WTC11 (cell line): ENCODE data around the gene BAG3.

Experiments used
- ATF2 ChIP-seq: sonication (generic); formaldehyde crosslinking; IDR thresholded peaks from 2 replicates; pipeline ENCODE4 v1.8.1; 2022; ENCODE audit warnings: low read depth, missing genetic modification reagents, borderline replicate concordance
- GABPB1 ChIP-seq: sonication (generic); formaldehyde crosslinking; IDR thresholded peaks from 2 replicates; pipeline ENCODE4 v1.8.1; 2023; ENCODE audit warnings: mild to moderate bottlenecking, missing genetic modification reagents
- JUN ChIP-seq: sonication (generic); formaldehyde crosslinking; IDR thresholded peaks from 2 replicates; pipeline ENCODE4 v1.8.0; 2023; ENCODE audit warnings: mild to moderate bottlenecking, missing genetic modification reagents
- PREB ChIP-seq: sonication (generic); formaldehyde crosslinking; IDR thresholded peaks from 2 replicates; pipeline ENCODE4 v1.8.1; 2022; ENCODE audit warnings: mild to moderate bottlenecking, missing genetic modification reagents, moderate library complexity, borderline replicate concordance
- SMAD3 ChIP-seq: sonication (generic); formaldehyde crosslinking; IDR thresholded peaks from 2 replicates; pipeline ENCODE4 v1.8.0; 2022; ENCODE audit warnings: missing genetic modification reagents, mild to moderate bottlenecking, borderline replicate concordance
- SP1 ChIP-seq: sonication (generic); formaldehyde crosslinking; conservative IDR thresholded peaks from 2 replicates; pipeline ENCODE4 v1.8.1; 2022; ENCODE audit warnings: missing genetic modification reagents
- TEAD4 ChIP-seq: sonication (generic); formaldehyde crosslinking; IDR thresholded peaks from 2 replicates; pipeline ENCODE4 v1.8.0; 2022; ENCODE audit warnings: mild to moderate bottlenecking, missing genetic modification reagents
- TF ChIP-seq, protein P1 (sequence below): fragments of 200-600 bp; IDR thresholded peaks from 2 replicates; pipeline ENCODE4 v1.8.0; 2022; ENCODE audit warnings: antibody characterized with exemption
- TF ChIP-seq, protein P2 (sequence below): sonication (generic); formaldehyde crosslinking; IDR thresholded peaks from 2 replicates; pipeline ENCODE4 v1.8.1; 2023; ENCODE audit warnings: mild to moderate bottlenecking, missing genetic modification reagents, moderate library complexity
- TF ChIP-seq, protein P3 (sequence below): fragments of 250-450 bp; sonication (Bioruptor Pico); IDR thresholded peaks from 2 replicates; pipeline ENCODE4 v1.8.0; 2021; ENCODE audit warnings: mild to moderate bottlenecking
- TF ChIP-seq, protein P4 (sequence below): sonication (generic); formaldehyde crosslinking; IDR thresholded peaks from 2 replicates; pipeline ENCODE4 v1.8.0; 2022; ENCODE audit warnings: mild to moderate bottlenecking, missing genetic modification reagents

DNA sequence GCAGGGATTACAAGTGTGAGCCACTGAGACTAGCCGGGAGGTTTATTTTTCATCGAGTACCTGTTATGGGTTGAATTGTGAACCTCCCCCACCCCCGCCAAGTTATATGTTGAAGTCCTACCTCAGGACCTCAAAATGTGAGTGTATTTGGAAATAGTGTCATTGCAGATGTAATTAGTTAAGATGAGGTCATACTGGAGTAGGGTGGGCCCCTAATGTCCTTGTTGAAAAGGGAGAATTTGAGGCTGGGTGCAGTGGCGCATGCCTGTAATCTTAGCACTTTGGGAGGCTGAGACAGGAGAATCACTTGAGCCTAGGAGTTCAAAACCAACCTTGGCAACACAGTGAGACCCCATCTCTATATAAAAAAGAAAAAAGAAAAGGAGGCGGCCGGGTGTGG lies 10.8 kb upstream of the BAG3 start:
- TF ChIP-seq, protein P1, sequence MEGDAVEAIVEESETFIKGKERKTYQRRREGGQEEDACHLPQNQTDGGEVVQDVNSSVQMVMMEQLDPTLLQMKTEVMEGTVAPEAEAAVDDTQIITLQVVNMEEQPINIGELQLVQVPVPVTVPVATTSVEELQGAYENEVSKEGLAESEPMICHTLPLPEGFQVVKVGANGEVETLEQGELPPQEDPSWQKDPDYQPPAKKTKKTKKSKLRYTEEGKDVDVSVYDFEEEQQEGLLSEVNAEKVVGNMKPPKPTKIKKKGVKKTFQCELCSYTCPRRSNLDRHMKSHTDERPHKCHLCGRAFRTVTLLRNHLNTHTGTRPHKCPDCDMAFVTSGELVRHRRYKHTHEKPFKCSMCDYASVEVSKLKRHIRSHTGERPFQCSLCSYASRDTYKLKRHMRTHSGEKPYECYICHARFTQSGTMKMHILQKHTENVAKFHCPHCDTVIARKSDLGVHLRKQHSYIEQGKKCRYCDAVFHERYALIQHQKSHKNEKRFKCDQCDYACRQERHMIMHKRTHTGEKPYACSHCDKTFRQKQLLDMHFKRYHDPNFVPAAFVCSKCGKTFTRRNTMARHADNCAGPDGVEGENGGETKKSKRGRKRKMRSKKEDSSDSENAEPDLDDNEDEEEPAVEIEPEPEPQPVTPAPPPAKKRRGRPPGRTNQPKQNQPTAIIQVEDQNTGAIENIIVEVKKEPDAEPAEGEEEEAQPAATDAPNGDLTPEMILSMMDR: no peak
- TF ChIP-seq, protein P2, sequence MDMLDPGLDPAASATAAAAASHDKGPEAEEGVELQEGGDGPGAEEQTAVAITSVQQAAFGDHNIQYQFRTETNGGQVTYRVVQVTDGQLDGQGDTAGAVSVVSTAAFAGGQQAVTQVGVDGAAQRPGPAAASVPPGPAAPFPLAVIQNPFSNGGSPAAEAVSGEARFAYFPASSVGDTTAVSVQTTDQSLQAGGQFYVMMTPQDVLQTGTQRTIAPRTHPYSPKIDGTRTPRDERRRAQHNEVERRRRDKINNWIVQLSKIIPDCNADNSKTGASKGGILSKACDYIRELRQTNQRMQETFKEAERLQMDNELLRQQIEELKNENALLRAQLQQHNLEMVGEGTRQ (CRISPR knock-in tag): no peak
- TF ChIP-seq SP1 (CRISPR knock-in tag): no peak
- no peak for TF ChIP-seq GABPB1 (CRISPR knock-in tag)
- TF ChIP-seq JUN (CRISPR knock-in tag): no peak
- no peak for TF ChIP-seq ATF2 (CRISPR knock-in tag)
- TF ChIP-seq PREB (CRISPR knock-in tag): no peak
- TF ChIP-seq, protein P3, sequence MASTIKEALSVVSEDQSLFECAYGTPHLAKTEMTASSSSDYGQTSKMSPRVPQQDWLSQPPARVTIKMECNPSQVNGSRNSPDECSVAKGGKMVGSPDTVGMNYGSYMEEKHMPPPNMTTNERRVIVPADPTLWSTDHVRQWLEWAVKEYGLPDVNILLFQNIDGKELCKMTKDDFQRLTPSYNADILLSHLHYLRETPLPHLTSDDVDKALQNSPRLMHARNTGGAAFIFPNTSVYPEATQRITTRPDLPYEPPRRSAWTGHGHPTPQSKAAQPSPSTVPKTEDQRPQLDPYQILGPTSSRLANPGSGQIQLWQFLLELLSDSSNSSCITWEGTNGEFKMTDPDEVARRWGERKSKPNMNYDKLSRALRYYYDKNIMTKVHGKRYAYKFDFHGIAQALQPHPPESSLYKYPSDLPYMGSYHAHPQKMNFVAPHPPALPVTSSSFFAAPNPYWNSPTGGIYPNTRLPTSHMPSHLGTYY (CRISPR knock-in tag): no peak
- no peak for TF ChIP-seq SMAD3 (CRISPR knock-in tag)
- TF ChIP-seq, protein P4, sequence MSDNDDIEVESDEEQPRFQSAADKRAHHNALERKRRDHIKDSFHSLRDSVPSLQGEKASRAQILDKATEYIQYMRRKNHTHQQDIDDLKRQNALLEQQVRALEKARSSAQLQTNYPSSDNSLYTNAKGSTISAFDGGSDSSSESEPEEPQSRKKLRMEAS (CRISPR knock-in tag): no peak
- TF ChIP-seq TEAD4 (CRISPR knock-in tag): no peak
